K562 (cell line): ENCODE measurements around the gene PBX1. TPM values are rescaled to one million over a fixed set of nuclear protein-coding genes. Genes with fewer than 3 reads are reported as not detected.

Experiments
- ATAC-seq: fragments of 200-7000 bp; cut with Tn5 transposase; 3 replicates; pipeline ENCODE4 v1.9.1; 2020; ENCODE audit warnings: moderate library complexity
- BruUV-seq: library from RNA; stranded (reverse); fragments of 400-500 nt; replicated peaks from 2 replicates; lab custom pipeline; 2021; lab: Mats Ljungman, UMichigan
- CTCF ChIA-PET: fragments of 300-600 bp; formaldehyde crosslinking; extraction: SDS; loops from one replicate; lab custom pipeline; 2021; ENCODE audit warnings: low intra/inter-chr PET ratio; lab: Yijun Ruan, JAX
- POLR2A ChIA-PET: fragments of 300-600, 350-650 bp; sonication (Branson Sonifier 250); formaldehyde crosslinking; extraction: SDS; loops from one replicate; lab custom pipeline; 2021; ENCODE audit warnings: antibody characterized with exemption, inconsistent platforms; lab: Yijun Ruan, JAX
- DNase-seq, 4 experiments: peaks; one replicate each; pipeline versions ENCODE4 v3.0.0 to v3.0.0-alpha.2; 2011 to 2018; ENCODE audit warnings: low spot score in 3 of 4, mixed read lengths in 3 of 4; ENCODE audit errors: extremely low read depth in 1 of 4
- FAIRE-seq: peaks from 2 replicates; lab custom pipeline; 2011; peaks lifted over from hg19 to GRCh38; lab: Jason Lieb, UNC
- H2AFZ ChIP-seq: 2 replicates; pipeline ENCODE4 v1.6.0; 2011; ENCODE audit warnings: low read depth, low read length, control low read depth, inconsistent platforms
- H3K27ac ChIP-seq: fragments of 200-600 bp; 3 replicates; pipeline ENCODE4 v1.8.0; 2011; ENCODE audit warnings: low read depth, mild to moderate bottlenecking, control low read depth, inconsistent platforms, low read length, moderate library complexity, mixed read lengths; ENCODE audit errors: extremely low read depth
- H3K27me3 ChIP-seq, 2 experiments: fragments of 300-600 bp in 1 of 2; 2 replicates in 1 of 2; 3 replicates in 1 of 2; pipeline versions ENCODE4 v1.6.0 to v1.8.0; 2011; ENCODE audit warnings: inconsistent platforms in 2 of 2, low read length in 2 of 2, mild to moderate bottlenecking in 1 of 2, mixed read lengths in 1 of 2, moderate library complexity in 1 of 2; ENCODE audit not compliant: control insufficient read depth in 2 of 2, insufficient read depth in 2 of 2
- H3K36me3 ChIP-seq: fragments of 300-600 bp; 3 replicates; pipeline ENCODE4 v1.8.0; 2011; ENCODE audit warnings: mild to moderate bottlenecking, low read length, inconsistent platforms; ENCODE audit not compliant: control insufficient read depth, insufficient read depth
- H3K4me1 ChIP-seq, 2 experiments: fragments of 200-600 bp in 1 of 2; replicated peaks in 1 of 2; 2 replicates in 1 of 2; 3 replicates in 1 of 2; pipeline versions ENCODE4 v1.5.1 to v1.8.0; 2011; ENCODE audit warnings: inconsistent platforms in 2 of 2, low read length in 2 of 2, mild to moderate bottlenecking in 1 of 2, mixed read lengths in 1 of 2, moderate library complexity in 1 of 2; ENCODE audit not compliant: control insufficient read depth in 2 of 2, insufficient read depth in 2 of 2
- H3K4me2 ChIP-seq: 2 replicates; pipeline ENCODE4 v1.6.1; 2011; ENCODE audit warnings: low read length, control low read depth, inconsistent platforms, mixed read lengths; ENCODE audit not compliant: insufficient read depth
- H3K4me3 ChIP-seq: fragments of 200-600 bp; sonication (generic), shearing (Covaris generic); 2 replicates; pipeline ENCODE4 v1.5.1; 2016; ENCODE audit warnings: control low read depth, inconsistent platforms
- H3K79me2 ChIP-seq: fragments of 200-600 bp; 3 replicates; pipeline ENCODE4 v1.8.0; 2011; ENCODE audit warnings: low read length, inconsistent platforms; ENCODE audit not compliant: control insufficient read depth, insufficient read depth
- H3K9ac ChIP-seq, 2 experiments: 2 replicates each; pipeline versions ENCODE4 v1.6.0 to v1.6.1; 2011; ENCODE audit warnings: low read depth in 2 of 2, low read length in 2 of 2, control low read depth in 1 of 2, inconsistent platforms in 1 of 2, mild to moderate bottlenecking in 1 of 2, mixed read lengths in 1 of 2; ENCODE audit not compliant: insufficient read depth in 1 of 2
- H3K9me1 ChIP-seq: one replicate; pipeline ENCODE4 v1.6.0; 2011; ENCODE audit warnings: inconsistent platforms, mild to moderate bottlenecking, low read length, moderate library complexity; ENCODE audit not compliant: control insufficient read depth, insufficient read depth
- H3K9me3 ChIP-seq: replicated peaks from 2 replicates; pipeline ENCODE4 v1.5.1; 2011; ENCODE audit warnings: low read depth, low read length, inconsistent platforms; ENCODE audit not compliant: control insufficient read depth, insufficient read depth
- H4K20me1 ChIP-seq: replicated peaks from 2 replicates; pipeline ENCODE4 v1.6.1; 2011; ENCODE audit warnings: low read length, inconsistent platforms, mixed read lengths; ENCODE audit not compliant: control insufficient read depth, insufficient read depth
- GTF2B ChIP-seq: IDR thresholded peaks from 2 replicates; pipeline ENCODE4 v1.6.1; 2011; ENCODE audit not compliant: insufficient read length; ENCODE audit errors: extremely low read depth
- HDAC8 ChIP-seq: fragments of 450-650 bp; IDR thresholded peaks from 2 replicates; pipeline ENCODE4 v1.6.1; 2016; ENCODE audit warnings: mild to moderate bottlenecking, missing genetic modification characterization, moderate library complexity, missing compliant biosample characterization
- HNRNPLL ChIP-seq: fragments of 200-400 bp; formaldehyde crosslinking; IDR thresholded peaks from 2 replicates; pipeline ENCODE4 v1.6.1; 2017; ENCODE audit warnings: low read length, low read depth, mild to moderate bottlenecking; ENCODE audit not compliant: poor library complexity, severe bottlenecking
- PCBP1 ChIP-seq: fragments of 200-400 bp; formaldehyde crosslinking; IDR thresholded peaks from 2 replicates; pipeline ENCODE4 v1.6.1; 2018; ENCODE audit warnings: mild to moderate bottlenecking, low read depth, low read length; ENCODE audit not compliant: poor library complexity, severe bottlenecking
- STAT5A ChIP-seq: IDR thresholded peaks from 2 replicates; pipeline ENCODE4 v1.6.1; 2012; ENCODE audit warnings: low read length, inconsistent platforms, borderline replicate concordance
- ZNF445 ChIP-seq: fragments of 250-450 bp; sonication (Bioruptor Pico); IDR thresholded peaks from 2 replicates; pipeline ENCODE4 v1.4.0; 2020; ENCODE audit warnings: low read depth, mild to moderate bottlenecking, moderate library complexity
- ZNF518B ChIP-seq: fragments of 250-450 bp; sonication (Bioruptor Pico); IDR thresholded peaks from 2 replicates; pipeline ENCODE4 v1.5.0; 2021; ENCODE audit warnings: mild to moderate bottlenecking, moderate library complexity
- WGBS: fragments of 100-300 bp; shearing (Covaris generic); methylation state at CpG from one replicate; pipeline ENCODE4 v1.1.6; 2016; ENCODE audit warnings: low coverage, mixed read lengths; ENCODE audit not compliant: insufficient coverage; ENCODE audit errors: missing lambda C conversion rate; 5-methylcytosine and 5-hydroxymethylcytosine counted together
- in situ Hi-C: fragments of 300-500 bp; cut with MboI; formaldehyde crosslinking; loops from 4 replicates; pipeline ENCODE4 v1.15.0; 2018; ENCODE audit warnings: inconsistent platforms, mixed read lengths
- intact Hi-C: fragments of 100-400 bp; cut with micrococcal nuclease; formaldehyde crosslinking; loops from 2 replicates; pipeline ENCODE4 v1.14.2; 2022
- polyA plus RNA-seq, 8 experiments: library from polyadenylated mRNA; depleted of rRNA in 4 of 8; stranded (reverse) in 5 of 8; unstranded in 3 of 8; fragments of >200 nt; fragmentation: Nextera tagmentation in 2 of 8; fragmentation: Illumina TruSeq in 1 of 8; extraction: Ambion mirVana in 2 of 8; extraction: Trizol in 1 of 8; gene quantifications; 2 replicates each; pipeline versions ENCODE4 v1.2.1 to v1.2.3, GENCODE V29; 2011 to 2014; ENCODE audit warnings: inconsistent platforms in 1 of 8, missing spikeins in 1 of 8
- total RNA-seq, 7 experiments: library from RNA; depleted of rRNA in 6 of 7; stranded (reverse); fragments of >200 nt in 6 of 7; fragmentation: Illumina TruSeq in 2 of 7; extraction: Trizol in 2 of 7; gene quantifications; 2 replicates each; pipeline versions ENCODE4 v1.2.1 to v1.2.3, GENCODE V29; 2011 to 2021; ENCODE audit warnings: low replicate concordance in 1 of 7

Gene PBX1
- total and polyA plus RNA-seq, 9 of the 15 experiments (the other 6 are each of a cell fraction or from before 2014, with no cell fraction given) = 0.03 to 0.62 (median 0.17) TPM

GRCh38 chr1:164759144-164759920, 200.3 kb downstream of the PBX1 start:
- 9% methylated on average over 6 of the region's 6 CpGs for WGBS
- BruUV-seq = no TSS peak
- H3K79me2 ChIP-seq = no peaks in the 10 kb centered on the region
- H3K27me3 ChIP-seq = no peaks in the 10 kb centered on the region
- ChIA-PET POLR2A (interaction anchor here (0.7 kb wide), 1 partner anchor 17 kb away, joined by 3 read pairs; no protein-coding TSS in a partner anchor), CTCF (interaction anchor here (0.7 kb wide), 1 partner anchor 1871 kb away, joined by 4 read pairs; no protein-coding TSS in a partner anchor)
- H3K4me1 ChIP-seq = no peaks in the 10 kb centered on the region; a peak in 2 of 5 replicates
- no peak overlapping the region for H3K4me2 ChIP-seq
- TF ChIP-seq HNRNPLL (no peak), HDAC8 (no peak), ZNF445 (CRISPR knock-in tag) (no peak), PCBP1 (no peak), GTF2B (no peak), ZNF518B (CRISPR knock-in tag) (no peak), STAT5A (no peak)
- peak overlapping the region; percentile 47; the same call in 1 of the 2 replicates for H2AFZ ChIP-seq
- no peaks in the 10 kb centered on the region for H3K9me1 ChIP-seq
- no peak overlapping the region for H3K9ac ChIP-seq
- no peaks in the 10 kb centered on the region for H3K36me3 ChIP-seq
- no peaks in the 10 kb centered on the region for H3K9me3 ChIP-seq
- no peak overlapping the region for H3K4me3 ChIP-seq
- FAIRE-seq (no peak), ATAC-seq (peak; percentile 28; the same call in 1 of the 3 replicates), DNase-seq (no peak)
- intact Hi-C loops = no loop called here
- H3K27ac ChIP-seq = no peak overlapping the region
- in situ Hi-C loops = no loop called here
- H4K20me1 ChIP-seq = no peaks in the 10 kb centered on the region
